ENCODE data around the gene B4GALT5. TPM values are rescaled to one million over a fixed set of nuclear protein-coding genes. Genes with fewer than 3 reads are reported as not detected.
"Not testable (repeated sequence)": the region's sequence is repeated elsewhere in the genome, so short reads cannot be mapped to it uniquely, and the experiment has no call there.

Gene B4GALT5
- polyA plus RNA-seq, 1 of the 3 experiments (the other 2 are of a cell fraction) = 35.1 TPM

- TF ChIP-seq YY1 (IDR thresholded peaks at IDR 0.05; ENCODE audit: low read depth) = 0 out of 2 replicates have a peak, but pooled peaks have one; percentile 47
- no peak for TF ChIP-seq REST (IDR thresholded peaks at IDR 0.05; ENCODE audit: low read depth, low read length)
- TF ChIP-seq TAF1 (IDR thresholded peaks at IDR 0.05; ENCODE audit: borderline replicate concordance, low read depth, low read length) = peak; percentile 52; the same call in 1 of the 2 replicates
Observed at GRCh38 chr20:49713753-49714712, at the start of gene B4GALT5 (continued).

- Histone ChIP-seq H3K27me3 (ENCODE audit: insufficient read depth) (no peaks in the 10 kb centered on the region), H3K36me3 (replicated peaks in 1 of 2; ENCODE audit: control insufficient read depth in 1 of 2, insufficient read depth in 2 of 2, low read length in 1 of 2) (no peaks in the 10 kb centered on the region), H2AFZ (ENCODE audit: low read depth) (no peak overlapping the region), H3K27ac (ENCODE audit: low read depth in 2 of 2, low read length in 1 of 2) (no peak overlapping the region), H3K4me3 (ENCODE audit: low read depth in 2 of 2, low read length in 1 of 2) (no peak overlapping the region), H3K9me3 (no peaks in the 10 kb centered on the region), H3K79me2 (ENCODE audit: insufficient read depth) (no peaks in the 10 kb centered on the region), H3K4me2 (no peak overlapping the region), H3K9ac (no peak overlapping the region), H3K9me2 (no peaks in the 10 kb centered on the region), H3K4me1 (ENCODE audit: control insufficient read depth in 1 of 2, insufficient read depth in 2 of 2, low read depth in 1 of 2, low read length in 1 of 2) (no peaks in the 10 kb centered on the region), H4K20me1 (ENCODE audit: insufficient read depth) (no peaks in the 10 kb centered on the region), H3F3A (replicated peaks; ENCODE audit: insufficient read depth) (no peaks in the 10 kb centered on the region)
- ChIA-PET POLR2A (no interaction called here), CTCF (interaction anchor here (1.0 kb wide), 1 partner anchor 10 kb away, joined by 3 read pairs; no protein-coding TSS in a partner anchor)
- no peak for DNase-seq
- WGBS (ENCODE audit: low lambda C conversion rate) = 92% methylated on average over 11 of the region's 12 CpGs
- TF ChIP-seq POLR2AphosphoS5 (IDR thresholded peaks at IDR 0.05; ENCODE audit: low read depth, low read length) (no peak), TEAD4 (IDR thresholded peaks at IDR 0.05; ENCODE audit: borderline replicate concordance, insufficient read depth) (no peak), REST (IDR thresholded peaks at IDR 0.05; ENCODE audit: low read depth, low read length) (no peak), FOSL2 (IDR thresholded peaks at IDR 0.05; ENCODE audit: borderline replicate concordance, low read depth) (no peak), ZBTB33 (IDR thresholded peaks at IDR 0.05; ENCODE audit: borderline replicate concordance, low read depth) (no peak)
Observed at GRCh38 chr20:49762940-49763766, 49.5 kb upstream of the B4GALT5 start.

GRCh38 chr20:49761888-49762287 is 48.2 kb upstream of the B4GALT5 start:
- 91% methylated on average over 7 of the region's 7 CpGs for WGBS (ENCODE audit: low lambda C conversion rate)
- H3K4me2 ChIP-seq; H3K27me3 ChIP-seq (ENCODE audit: insufficient read depth); H3K9ac ChIP-seq; H3K4me3 ChIP-seq (ENCODE audit: low read depth in 2 of 2, low read length in 1 of 2); H4K20me1 ChIP-seq (ENCODE audit: insufficient read depth); H3F3A ChIP-seq (replicated peaks; ENCODE audit: insufficient read depth); H3K36me3 ChIP-seq (replicated peaks in 1 of 2; ENCODE audit: control insufficient read depth in 1 of 2, insufficient read depth in 2 of 2, low read length in 1 of 2); POLR2A ChIA-PET; CTCF ChIA-PET; H3K4me1 ChIP-seq (ENCODE audit: control insufficient read depth in 1 of 2, insufficient read depth in 2 of 2, low read depth in 1 of 2, low read length in 1 of 2); H3K79me2 ChIP-seq (ENCODE audit: insufficient read depth); H2AFZ ChIP-seq (ENCODE audit: low read depth); DNase-seq; H3K27ac ChIP-seq (ENCODE audit: low read depth in 2 of 2, low read length in 1 of 2); H3K9me2 ChIP-seq; H3K9me3 ChIP-seq: not testable (repeated sequence)

Measured in SK-N-SH (cell line).